A673 (cell line): ENCODE results near the gene ORAI1. TPM values are rescaled to one million over a fixed set of nuclear protein-coding genes. Genes with fewer than 3 reads are reported as not detected.

Source experiments
- BruUV-seq: library from RNA; stranded (reverse); fragments of 400-500 nt; replicated peaks from 2 replicates; lab custom pipeline; 2021; lab: Mats Ljungman, UMichigan
- CTCF ChIA-PET: fragments of 300-600 bp; sonication (Branson Sonifier 250); formaldehyde crosslinking; loops from one replicate; lab custom pipeline; 2022; ENCODE audit warnings: antibody characterized with exemption; lab: Charles Lee
- POLR2A ChIA-PET: fragments of 300-600 bp; sonication (Branson Sonifier 250); formaldehyde crosslinking; loops from one replicate; lab custom pipeline; 2022; ENCODE audit warnings: antibody characterized with exemption; ENCODE audit not compliant: low non-redundant PET; lab: Charles Lee
- DNase-seq: peaks from one replicate; pipeline ENCODE4 v3.0.0-alpha.2; 2015; ENCODE audit warnings: low spot score
- H3K27ac ChIP-seq: fragments of 200-600 bp; sonication (generic); 2 replicates; pipeline ENCODE4 v1.5.1; 2016; ENCODE audit warnings: mixed run types, low read depth, mild to moderate bottlenecking, mixed read lengths, antibody characterized with exemption, low read length; ENCODE audit not compliant: poor library complexity, severe bottlenecking
- H3K27me3 ChIP-seq: fragments of 200-600 bp; sonication (generic); replicated peaks from 2 replicates; pipeline ENCODE4 v1.6.1; 2017; ENCODE audit warnings: mixed run types, low read depth, mild to moderate bottlenecking, mixed read lengths, antibody characterized with exemption, low read length; ENCODE audit not compliant: insufficient read depth, poor library complexity
- H3K36me3 ChIP-seq: fragments of 200-600 bp; sonication (generic); 2 replicates; pipeline ENCODE4 v1.6.1; 2016; ENCODE audit warnings: mixed run types, mild to moderate bottlenecking, mixed read lengths, antibody characterized with exemption, low read length; ENCODE audit not compliant: insufficient read depth, poor library complexity, severe bottlenecking
- H3K4me1 ChIP-seq: fragments of 200-600 bp; sonication (generic); 2 replicates; pipeline ENCODE4 v1.6.1; 2017; ENCODE audit warnings: mixed run types, mild to moderate bottlenecking, mixed read lengths, antibody characterized with exemption, low read length; ENCODE audit not compliant: insufficient read depth, poor library complexity, severe bottlenecking
- H3K4me3 ChIP-seq: fragments of 200-600 bp; sonication (generic); 2 replicates; pipeline ENCODE4 v1.5.1; 2016; ENCODE audit warnings: low read depth, mixed run types, mild to moderate bottlenecking, mixed read lengths, low read length; ENCODE audit not compliant: poor library complexity, severe bottlenecking
- H3K9me3 ChIP-seq: fragments of 200-600 bp; sonication (generic); 2 replicates; pipeline ENCODE4 v1.6.1; 2016; ENCODE audit warnings: mixed run types, low read depth, mild to moderate bottlenecking, mixed read lengths, antibody characterized with exemption, low read length; ENCODE audit not compliant: poor library complexity, severe bottlenecking
- EZH2 ChIP-seq: fragments of 200-600 bp; sonication (generic); IDR thresholded peaks from 2 replicates; pipeline ENCODE4 v1.6.1; 2017; ENCODE audit warnings: borderline replicate concordance, low read depth, mild to moderate bottlenecking, mixed read lengths, antibody characterized with exemption, low read length; ENCODE audit not compliant: poor library complexity, severe bottlenecking
- intact Hi-C: fragments of 100-400 bp; cut with micrococcal nuclease; formaldehyde crosslinking; loops from one replicate; pipeline ENCODE4 v1.10.0; 2022; ENCODE audit not compliant: unreplicated experiment
- total RNA-seq: library from RNA; stranded (reverse); gene quantifications from 2 replicates; pipeline ENCODE4 v1.2.3, GENCODE V29; 2021
- TF ChIP-seq, protein P1 (sequence below): fragments of 300-800, 200-600 bp; sonication (generic); conservative IDR thresholded peaks from 2 replicates; pipeline ENCODE4 v1.5.1; 2017; ENCODE audit warnings: low read depth, mild to moderate bottlenecking, antibody characterized with exemption, low read length, moderate library complexity, mixed read lengths

ORAI1 gene
- total RNA-seq, 1 experiment from 2014 or later: 28.2 TPM

DNA sequence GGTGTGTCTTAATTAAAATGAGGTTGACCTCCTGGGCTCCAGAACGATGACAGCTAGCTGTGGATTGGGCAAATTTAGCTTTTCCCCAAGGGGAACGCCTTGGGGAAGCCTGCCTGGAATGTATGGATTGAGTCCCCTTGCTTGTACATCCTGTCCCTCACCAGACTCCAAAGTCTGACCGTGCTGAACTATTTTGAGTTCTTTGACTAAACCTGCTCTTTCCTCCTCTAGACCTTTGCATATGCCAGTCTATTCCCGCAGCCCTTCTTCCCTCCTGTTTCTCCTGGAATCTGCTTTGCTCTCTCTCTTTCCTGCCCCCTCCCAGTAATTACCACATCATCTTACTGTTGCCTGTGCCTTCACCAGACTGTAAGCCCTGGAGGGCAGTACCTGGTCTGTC is 34.0 kb upstream of the ORAI1 start:
- Histone ChIP-seq H3K36me3 (no peaks in the 10 kb centered on the region), H3K9me3 (no peaks in the 10 kb centered on the region), H3K27me3 (no peaks in the 10 kb centered on the region), H3K4me1 (peaks cover 11% of the 10 kb centered on the region), H3K27ac (no peak overlapping the region), H3K4me3 (no peak overlapping the region)
- TF ChIP-seq EZH2: no peak
- TF ChIP-seq, protein P1, sequence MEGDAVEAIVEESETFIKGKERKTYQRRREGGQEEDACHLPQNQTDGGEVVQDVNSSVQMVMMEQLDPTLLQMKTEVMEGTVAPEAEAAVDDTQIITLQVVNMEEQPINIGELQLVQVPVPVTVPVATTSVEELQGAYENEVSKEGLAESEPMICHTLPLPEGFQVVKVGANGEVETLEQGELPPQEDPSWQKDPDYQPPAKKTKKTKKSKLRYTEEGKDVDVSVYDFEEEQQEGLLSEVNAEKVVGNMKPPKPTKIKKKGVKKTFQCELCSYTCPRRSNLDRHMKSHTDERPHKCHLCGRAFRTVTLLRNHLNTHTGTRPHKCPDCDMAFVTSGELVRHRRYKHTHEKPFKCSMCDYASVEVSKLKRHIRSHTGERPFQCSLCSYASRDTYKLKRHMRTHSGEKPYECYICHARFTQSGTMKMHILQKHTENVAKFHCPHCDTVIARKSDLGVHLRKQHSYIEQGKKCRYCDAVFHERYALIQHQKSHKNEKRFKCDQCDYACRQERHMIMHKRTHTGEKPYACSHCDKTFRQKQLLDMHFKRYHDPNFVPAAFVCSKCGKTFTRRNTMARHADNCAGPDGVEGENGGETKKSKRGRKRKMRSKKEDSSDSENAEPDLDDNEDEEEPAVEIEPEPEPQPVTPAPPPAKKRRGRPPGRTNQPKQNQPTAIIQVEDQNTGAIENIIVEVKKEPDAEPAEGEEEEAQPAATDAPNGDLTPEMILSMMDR: no peak
- no TSS peak for BruUV-seq
- ChIA-PET POLR2A (no interaction called here), CTCF (no interaction called here)
- intact Hi-C loops: no loop called here
- DNase-seq: no peak

DNA sequence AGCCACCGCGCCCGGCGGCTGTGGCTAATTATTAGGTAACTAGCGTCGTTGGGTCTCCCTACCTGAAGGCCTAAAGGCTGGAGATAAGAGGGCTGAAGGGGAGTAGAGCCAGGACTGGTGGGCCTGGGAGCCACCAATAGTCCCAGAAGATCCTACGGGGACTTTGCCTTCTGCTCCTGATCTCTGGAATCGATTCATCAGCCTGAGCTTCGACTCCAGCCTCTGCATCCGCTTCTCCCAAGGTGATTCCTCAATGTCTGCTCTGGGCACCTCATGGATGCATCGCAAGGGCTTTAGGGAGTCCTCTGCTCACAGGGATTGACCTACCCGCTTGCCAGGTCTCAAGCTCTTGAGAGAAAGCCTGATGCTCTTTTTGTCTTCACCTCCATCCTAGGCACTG is 30.8 kb upstream of the ORAI1 start:
- no TSS peak for BruUV-seq
- CTCF ChIA-PET: no interaction called here
- Histone ChIP-seq H3K4me1 (peaks cover 6% of the 10 kb centered on the region), H3K27me3 (no peaks in the 10 kb centered on the region), H3K36me3 (no peaks in the 10 kb centered on the region), H3K27ac (no peak overlapping the region), H3K4me3 (no peak overlapping the region), H3K9me3 (no peaks in the 10 kb centered on the region)
- no peak for DNase-seq
- TF ChIP-seq, protein P1: no peak
- no peak for TF ChIP-seq EZH2
- POLR2A ChIA-PET: no interaction called here
- intact Hi-C loops: no loop called here

DNA sequence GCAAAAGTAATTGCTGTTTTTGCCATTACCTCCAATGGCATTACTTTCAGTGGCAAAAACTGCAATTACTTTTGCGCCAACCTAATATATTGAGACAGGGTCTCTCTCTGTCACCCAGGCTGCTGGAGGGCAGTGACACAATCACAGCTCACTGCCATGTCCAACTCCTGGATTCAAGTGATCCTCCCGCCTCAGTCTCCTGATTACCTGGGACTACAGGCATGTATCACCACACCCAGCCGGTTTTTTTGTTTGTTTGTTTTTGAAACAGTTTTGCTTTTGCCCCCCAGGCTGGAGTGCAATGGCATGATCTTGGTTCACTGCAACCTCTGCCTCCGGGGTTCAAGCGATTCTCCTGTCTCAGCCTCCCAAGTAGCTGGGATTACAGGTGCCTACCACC is 29.8 kb upstream of the ORAI1 start:
- CTCF ChIA-PET: interaction anchor here (0.7 kb wide), 1 partner anchor 23 kb away, joined by 4 read pairs; no protein-coding TSS in a partner anchor
- BruUV-seq: no TSS peak
- intact Hi-C loops: no loop called here
- POLR2A ChIA-PET: no interaction called here
- Histone ChIP-seq H3K9me3 (no peaks in the 10 kb centered on the region), H3K27me3 (no peaks in the 10 kb centered on the region), H3K36me3 (no peaks in the 10 kb centered on the region), H3K4me1 (no peaks in the 10 kb centered on the region), H3K4me3 (no peak overlapping the region), H3K27ac (no peak overlapping the region)
- TF ChIP-seq EZH2: no peak
- DNase-seq: no peak

DNA sequence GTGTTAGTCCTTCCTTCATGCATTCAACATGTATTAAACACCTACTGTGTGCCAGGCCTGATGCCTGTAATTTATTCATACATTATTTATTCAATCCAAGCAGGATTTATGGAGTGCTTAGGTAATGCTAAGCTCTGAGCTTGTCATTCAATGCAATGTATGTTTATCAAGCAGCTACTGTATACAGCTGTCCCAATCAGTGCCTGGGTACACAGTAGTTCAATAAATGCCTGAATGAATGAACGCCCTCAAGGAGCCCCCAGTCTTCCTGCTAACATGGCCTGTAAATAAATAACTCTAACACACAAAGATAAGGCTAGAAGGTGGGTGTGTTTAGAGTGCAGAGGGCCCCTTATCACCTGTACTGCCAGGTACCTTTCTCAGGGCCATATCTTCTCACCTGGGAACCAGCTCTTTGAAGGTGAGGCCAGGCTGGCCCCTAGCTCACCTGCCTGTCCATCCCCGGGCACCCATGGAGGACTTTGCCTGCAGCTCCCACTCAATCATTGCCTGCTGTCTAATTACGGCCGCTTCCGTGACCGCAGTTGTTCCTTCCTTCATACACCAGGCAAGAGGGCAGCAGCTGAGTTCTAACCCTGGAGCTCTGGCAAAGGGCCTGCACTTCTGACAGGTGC is 25.5 kb upstream of the ORAI1 start:
- H3K27me3 ChIP-seq: no peaks in the 10 kb centered on the region

More for the DNA sequence above, 25.5 kb upstream of the ORAI1 start:
- BruUV-seq: no TSS peak
- no peak overlapping the region for H3K4me3 ChIP-seq
- intact Hi-C loops: no loop called here
- H3K36me3 ChIP-seq: no peaks in the 10 kb centered on the region
- ChIA-PET CTCF (no interaction called here), POLR2A (no interaction called here)
- no peaks in the 10 kb centered on the region for H3K4me1 ChIP-seq
- no peaks in the 10 kb centered on the region for H3K9me3 ChIP-seq
- DNase-seq: no peak
- TF ChIP-seq EZH2: no peak
- TF ChIP-seq, protein P1: no peak
- H3K27ac ChIP-seq: no peak overlapping the region
